ENCODE results near the gene ADAMTS13. TPM values are rescaled to one million over a fixed set of nuclear protein-coding genes. Genes with fewer than 3 reads are reported as not detected.

The ADAMTS13 gene
- total RNA-seq, 3 donors from 2014 or later (not counting 1 experiment from before 2014, with no cell fraction given), result 2.3 to 3.0 (median 2.8) TPM

- Mint-ChIP-seq H3K27ac (no peak overlapping the region), H3K27me3 (ENCODE audit: low read depth in 2 of 2) (peaks cover 10 to 29% of the 10 kb centered on the region in 2 donors), H3K9me3 (peaks cover 2 to 14% of the 10 kb centered on the region in 2 donors), H3K4me1 (peaks cover 8 to 10% of the 10 kb centered on the region in 2 donors), H3K4me3 (no peak overlapping the region), H3K36me3 (peaks cover 17% of the 10 kb centered on the region)
- Histone ChIP-seq H3K9me3 (ENCODE audit: control insufficient read depth, insufficient read depth, low read length) (peaks cover 8% of the 10 kb centered on the region), H3K36me3 (ENCODE audit: control insufficient read depth, insufficient read depth, low read length) (no peaks in the 10 kb centered on the region), H3K4me3 (ENCODE audit: low read length) (no peak overlapping the region), H3K27ac (ENCODE audit: low read length) (no peak overlapping the region), H3K27me3 (ENCODE audit: control insufficient read depth, insufficient read depth, low read length) (peaks cover 5% of the 10 kb centered on the region), H3K4me1 (ENCODE audit: control insufficient read depth, insufficient read depth, low read length) (peaks cover 20% of the 10 kb centered on the region)
- ATAC-seq, result no peak
- no peak for TF ChIP-seq CTCF (IDR thresholded peaks at IDR 0.05)
- 90% methylated on average over 23 of the region's 23 CpGs for whole genome bisulfite sequencing (ENCODE audit: insufficient coverage)
- no peak for DNase-seq
- intact Hi-C loops (cut with micrococcal nuclease), result no loop called here
These were observed 83.9 kb downstream of the ADAMTS13 start for GRCh38 chr9:133505901-133506652.

- 88% methylated on average over 18 of the region's 18 CpGs for WGBS (ENCODE audit: insufficient coverage)
- H3K27ac ChIP-seq (ENCODE audit: low read length), result no peak overlapping the region
- peaks cover 2% of the 10 kb centered on the region for H3K9me3 ChIP-seq (ENCODE audit: control insufficient read depth, insufficient read depth, low read length)
- H3K4me3 ChIP-seq (ENCODE audit: low read length), result no peak overlapping the region
- H3K27me3 ChIP-seq (ENCODE audit: control insufficient read depth, insufficient read depth, low read length), result peaks cover 2% of the 10 kb centered on the region
- ATAC-seq, result no peak
- Mint-ChIP-seq H3K9me3 (peaks cover 2 to 10% of the 10 kb centered on the region in 2 donors), H3K27me3 (ENCODE audit: low read depth in 2 of 2) (peaks cover 6 to 24% of the 10 kb centered on the region in 2 donors), H3K27ac (no peak overlapping the region), H3K4me3 (no peak overlapping the region), H3K36me3 (peaks cover 12% of the 10 kb centered on the region), H3K4me1 (peaks cover 8 to 10% of the 10 kb centered on the region in 2 donors)
- intact Hi-C loops (cut with micrococcal nuclease), result no loop called here
- peaks cover 20% of the 10 kb centered on the region for H3K4me1 ChIP-seq (ENCODE audit: control insufficient read depth, insufficient read depth, low read length)
- no peak for TF ChIP-seq CTCF (IDR thresholded peaks at IDR 0.05)
- H3K36me3 ChIP-seq (ENCODE audit: control insufficient read depth, insufficient read depth, low read length), result no peaks in the 10 kb centered on the region
- DNase-seq, result no peak
These were observed 84.5 kb downstream of the ADAMTS13 start for GRCh38 chr9:133506653-133507038.

- H3K36me3 Mint-ChIP-seq, result peaks cover 4% of the 10 kb centered on the region
- peaks cover 8 to 10% of the 10 kb centered on the region in 2 donors for H3K4me1 Mint-ChIP-seq
- no peak overlapping the region for H3K4me3 Mint-ChIP-seq
These were observed 85.2 kb downstream of the ADAMTS13 start for GRCh38 chr9:133507246-133507965.

More at GRCh38 chr9:133507246-133507965, 85.2 kb downstream of the ADAMTS13 start:
- intact Hi-C loops (cut with micrococcal nuclease), result no loop called here
- ATAC-seq (no peak), DNase-seq (no peak)
- Mint-ChIP-seq H3K27me3 (ENCODE audit: low read depth in 2 of 2) (peaks cover 3 to 16% of the 10 kb centered on the region in 2 donors), H3K9me3 (peaks cover 0 to 2% of the 10 kb centered on the region in 2 donors), H3K27ac (no peak overlapping the region)
- Histone ChIP-seq H3K27me3 (ENCODE audit: control insufficient read depth, insufficient read depth, low read length) (no peaks in the 10 kb centered on the region), H3K27ac (ENCODE audit: low read length) (no peak overlapping the region), H3K9me3 (ENCODE audit: control insufficient read depth, insufficient read depth, low read length) (no peaks in the 10 kb centered on the region), H3K4me3 (ENCODE audit: low read length) (no peak overlapping the region), H3K4me1 (ENCODE audit: control insufficient read depth, insufficient read depth, low read length) (peaks cover 20% of the 10 kb centered on the region), H3K36me3 (ENCODE audit: control insufficient read depth, insufficient read depth, low read length) (no peaks in the 10 kb centered on the region)
- 91% methylated on average over 24 of the region's 24 CpGs for WGBS (ENCODE audit: insufficient coverage)
- TF ChIP-seq CTCF (IDR thresholded peaks at IDR 0.05), result no peak

All from natural killer cell (primary cell).